Stimulated activated CD4-positive, alpha-beta T cell treated with anti-CD3 and anti-CD28 coated beads, Interleukin-12 subunit alpha, Interleukin-12 subunit beta, amount 100 ng/mL, for 4 hours (primary cell): ENCODE measurements around the gene REPS2.

Source experiments
- DNase-seq: peaks from one replicate; pipeline ENCODE4 v3.0.0-alpha.2; 2020

REPS2 gene

DNA sequence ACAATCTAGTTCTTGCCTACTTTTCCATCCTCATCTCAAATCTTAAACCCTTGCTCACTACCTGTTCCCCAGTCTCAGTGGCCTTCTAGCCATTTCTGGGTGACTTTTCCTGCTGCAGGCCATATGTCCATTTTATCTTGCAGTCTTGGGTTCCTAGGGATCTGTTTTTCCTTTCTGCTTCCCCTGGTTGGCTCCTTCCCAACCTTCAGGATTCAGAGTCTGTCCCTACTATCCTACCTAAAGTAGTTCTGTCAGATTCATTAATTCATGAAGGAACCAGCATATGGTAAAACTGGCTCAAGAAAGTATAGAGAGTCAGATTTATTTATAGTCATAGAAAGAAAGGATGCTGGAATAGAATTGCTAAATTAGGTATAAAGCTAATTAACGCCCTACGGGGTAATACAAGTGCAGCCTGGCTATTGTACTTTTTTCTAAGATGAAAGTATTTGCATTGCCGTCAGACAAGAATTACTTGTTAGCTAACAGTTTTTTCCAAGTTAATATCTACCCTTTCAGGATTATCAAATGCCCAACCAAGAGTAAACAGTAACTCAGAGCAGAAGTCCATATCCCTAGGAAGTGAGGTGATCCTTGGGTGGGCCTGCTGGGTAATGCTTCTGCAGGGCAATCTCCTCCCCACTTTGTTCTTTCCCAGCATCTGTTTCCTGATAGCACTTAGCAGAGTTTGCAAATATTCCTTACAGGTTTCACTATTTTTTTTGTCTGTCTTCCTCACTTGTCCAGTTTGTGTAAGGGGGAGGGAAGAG is 63.6 kb downstream of the REPS2 start:
- DNase-seq, result no peak

GRCh38 chrX:17012465-17012864 is 66.0 kb downstream of the REPS2 start:
- DNase-seq, result no peak

DNA sequence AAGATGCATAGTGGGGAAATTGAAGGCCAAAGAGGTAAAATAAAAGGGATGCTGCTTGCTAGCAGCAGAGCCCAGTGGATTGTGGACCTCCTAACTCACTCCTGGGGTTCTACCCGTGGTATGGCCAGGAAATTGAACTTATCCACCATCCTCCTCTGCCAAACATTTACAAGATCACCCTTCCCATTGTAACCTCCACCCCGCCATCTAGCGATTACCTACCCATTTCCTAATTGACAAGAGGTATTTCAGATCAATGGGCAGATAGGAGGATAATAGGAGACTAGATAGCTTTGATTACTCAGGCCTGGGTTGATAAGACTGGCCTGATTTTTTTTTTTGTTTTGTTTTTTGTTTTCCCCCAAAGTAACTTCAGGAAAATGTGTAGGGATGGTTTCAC is 67.8 kb downstream of the REPS2 start:
- no peak for DNase-seq

- no peak for DNase-seq
Observed at GRCh38 chrX:17017134-17017533, 70.7 kb downstream of the REPS2 start.

GRCh38 chrX:17020356-17020755 is 73.9 kb downstream of the REPS2 start:
- DNase-seq, result no peak

DNA sequence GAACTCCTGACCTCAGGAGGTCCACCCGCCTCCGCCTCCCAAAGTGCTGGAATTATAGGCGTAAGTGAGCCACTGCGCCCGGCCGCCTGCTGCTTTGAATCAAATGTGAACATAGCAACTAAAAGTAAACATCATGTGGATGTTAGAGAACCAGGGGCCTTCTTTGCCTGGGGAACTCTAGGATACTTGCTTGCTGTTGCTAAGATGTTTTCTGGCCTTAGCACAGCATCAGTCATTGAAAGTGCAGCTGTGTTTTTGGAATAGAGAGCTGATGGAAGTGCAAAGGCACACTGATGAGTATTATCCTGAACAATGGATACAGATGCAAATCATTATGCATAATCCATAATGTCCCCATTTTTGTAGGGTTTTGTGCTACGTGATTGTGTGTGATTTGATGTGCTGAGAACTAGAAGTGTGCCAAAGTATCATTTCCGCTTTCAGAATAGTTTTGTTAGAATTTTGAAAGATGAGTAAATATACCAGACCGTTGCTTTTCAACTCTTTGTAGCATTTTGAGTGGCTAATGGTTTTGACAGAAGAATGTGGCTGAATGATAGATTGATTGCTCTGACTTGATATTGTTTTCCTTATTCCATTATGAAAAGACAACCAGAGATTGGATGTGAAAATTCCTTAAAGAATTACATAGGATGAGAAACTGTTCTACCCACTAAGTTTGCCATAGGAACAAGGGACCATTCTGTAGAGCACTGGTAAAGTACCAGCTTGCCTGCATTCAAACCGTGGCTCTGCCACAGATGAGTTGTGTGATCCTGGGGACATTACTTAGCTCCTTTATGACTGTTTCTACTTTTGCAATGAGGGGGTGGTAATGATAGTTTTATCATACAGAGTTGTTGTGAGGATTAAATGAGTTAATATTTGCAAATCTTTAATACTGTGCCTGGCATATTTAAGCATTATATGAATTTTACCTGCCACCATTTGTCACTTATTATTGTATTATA is 74.7 kb downstream of the REPS2 start:
- DNase-seq, result no peak

GRCh38 chrX:17021851-17022604 is 75.6 kb downstream of the REPS2 start:
- DNase-seq, result no peak

GRCh38 chrX:17023661-17024060 is 77.2 kb downstream of the REPS2 start:
- DNase-seq, result no peak

DNA sequence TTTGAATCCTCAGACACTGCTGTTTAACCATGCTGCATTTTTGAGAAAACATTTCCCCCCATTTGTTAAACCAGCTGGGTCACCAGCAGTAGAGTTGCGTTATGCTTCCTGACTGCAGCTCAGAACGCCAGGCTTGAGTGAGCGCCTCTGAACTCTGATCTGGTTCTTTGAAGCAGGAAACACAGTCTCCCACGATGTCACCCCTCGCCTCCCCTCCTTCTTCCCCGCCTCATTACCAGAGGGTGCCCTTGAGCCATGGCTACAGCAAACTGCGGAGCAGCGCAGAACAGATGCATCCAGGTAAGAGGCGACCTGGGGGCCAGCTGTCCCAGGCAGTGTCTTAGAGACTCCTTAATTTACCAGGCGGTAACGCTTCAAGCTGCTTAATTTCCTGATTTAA is 78.4 kb downstream of the REPS2 start:
- no peak for DNase-seq

DNA sequence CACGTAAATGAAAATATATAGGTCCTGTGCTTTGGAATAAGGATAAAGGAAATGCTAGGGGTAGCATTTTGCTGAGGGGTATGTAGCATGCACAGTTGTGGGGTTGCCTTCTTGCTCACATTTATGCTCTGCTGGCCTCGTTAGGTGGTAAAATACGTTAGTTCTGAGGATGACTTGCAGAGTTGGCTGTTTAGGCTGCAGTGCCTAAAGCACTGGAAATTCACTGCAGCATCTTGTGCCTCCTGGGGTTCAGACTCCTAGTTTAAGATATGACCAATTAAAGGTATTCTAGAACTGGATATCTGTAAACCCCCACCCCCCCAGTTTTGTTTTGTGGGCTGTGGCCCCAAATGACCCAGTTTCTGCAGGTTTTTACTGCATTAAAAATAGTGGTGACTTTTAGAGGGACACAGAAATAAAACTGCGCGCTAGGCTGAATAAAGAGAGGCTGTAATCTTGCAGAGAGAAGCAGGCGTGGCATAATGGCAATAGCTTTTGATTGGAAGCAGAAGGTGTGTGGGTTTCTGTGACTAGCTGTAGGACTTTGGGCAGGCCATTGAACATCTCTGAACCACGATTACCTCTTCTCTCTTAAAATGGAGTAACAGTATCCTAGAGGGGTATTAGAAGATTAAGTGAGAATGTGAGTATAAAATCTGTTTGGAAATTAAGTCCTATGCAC is 79.3 kb downstream of the REPS2 start:
- DNase-seq, result no peak

DNA sequence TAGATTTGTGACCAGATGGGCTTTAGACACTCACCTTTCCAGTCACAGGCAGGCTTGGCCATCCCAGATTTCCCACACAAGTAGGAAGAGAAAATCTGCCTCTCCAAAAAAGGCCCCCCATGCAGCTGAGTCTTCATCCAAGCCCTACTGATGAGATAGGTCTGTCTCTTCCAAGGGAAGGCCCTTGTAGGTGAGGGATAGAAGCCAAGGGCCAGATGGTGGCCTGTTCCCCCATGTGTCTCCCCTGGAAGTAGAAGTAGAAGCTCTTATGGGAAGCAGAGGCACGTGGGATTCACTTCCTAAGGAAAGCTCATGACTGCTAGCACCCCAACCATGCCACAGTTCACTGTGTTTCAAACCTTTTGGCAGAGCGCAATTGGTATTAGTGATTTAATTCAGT is 81.5 kb downstream of the REPS2 start:
- no peak for DNase-seq

GRCh38 chrX:17028356-17028755 is 81.9 kb downstream of the REPS2 start:
- no peak for DNase-seq

DNA sequence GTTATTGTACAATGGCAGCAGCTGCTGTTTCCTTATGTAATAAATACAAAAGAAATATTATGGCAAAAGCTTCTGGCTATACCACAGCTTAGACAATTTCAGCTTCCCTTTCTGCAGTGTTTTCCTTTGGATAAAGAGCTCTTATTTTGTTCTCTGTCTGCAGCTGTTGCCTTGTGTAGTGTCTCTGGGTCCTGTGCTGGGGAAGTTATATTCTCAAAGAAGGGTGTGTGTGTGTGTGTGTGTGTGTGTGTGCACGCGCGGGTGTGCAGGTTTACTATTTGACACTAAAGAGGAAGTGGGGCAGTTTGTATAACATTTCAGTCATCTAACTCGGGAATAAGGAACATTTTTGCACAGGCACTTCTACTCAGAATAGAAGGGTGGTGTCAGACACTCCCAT is 83.6 kb downstream of the REPS2 start:
- DNase-seq, result no peak

DNA sequence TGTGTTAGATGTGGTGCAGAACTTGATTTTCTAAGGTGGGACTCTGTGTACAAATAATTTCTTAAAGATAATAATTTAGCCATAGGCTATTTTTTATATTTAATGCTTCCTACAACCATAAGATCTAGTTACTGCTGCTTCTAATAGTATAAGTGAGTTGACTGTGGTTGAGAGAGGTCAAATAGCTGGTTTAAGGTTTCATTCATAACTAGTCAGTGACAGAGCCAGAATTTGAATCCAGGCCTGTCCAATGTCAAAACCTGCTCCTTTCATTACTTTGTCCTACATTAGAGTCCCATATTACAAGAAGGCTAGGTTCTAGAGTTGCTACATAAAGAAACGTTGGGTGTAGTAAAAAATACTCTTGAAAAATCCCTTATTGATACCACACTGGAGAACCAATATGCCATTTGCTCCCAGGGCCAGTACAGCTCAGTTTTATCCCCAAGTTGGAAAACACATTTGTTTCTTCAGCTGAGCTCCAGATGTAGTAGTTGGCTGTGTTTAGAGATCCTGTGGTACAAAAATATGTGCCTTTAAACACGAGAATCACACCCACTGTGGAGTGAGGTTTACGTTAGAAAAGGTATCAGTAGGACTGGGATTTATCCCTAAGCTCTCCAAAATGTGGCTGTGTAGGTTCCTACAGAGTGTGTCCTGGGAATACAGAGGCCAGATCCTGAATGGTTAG is 84.3 kb downstream of the REPS2 start:
- no peak for DNase-seq

- DNase-seq, result no peak
Observed at GRCh38 chrX:17031827-17032226, 85.4 kb downstream of the REPS2 start.

DNA sequence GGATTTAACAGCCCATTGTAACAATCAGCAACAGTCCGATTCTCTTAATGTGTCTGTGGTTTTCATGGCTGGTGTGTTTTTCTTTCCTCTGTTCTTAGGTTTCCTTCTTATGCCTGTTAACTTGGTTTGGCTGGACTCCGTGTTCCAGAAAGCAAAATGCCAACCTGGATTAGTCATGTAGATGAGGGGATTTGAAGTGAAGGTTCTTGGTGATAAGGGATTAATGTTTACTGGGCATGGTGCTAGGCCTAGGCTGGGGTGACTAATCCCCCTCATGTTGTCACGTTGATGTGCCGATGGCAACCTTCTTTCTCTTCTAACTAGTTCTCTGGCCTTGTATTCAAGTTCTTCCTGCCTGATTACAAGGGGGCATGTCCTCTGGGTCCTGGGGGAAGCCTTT is 85.9 kb downstream of the REPS2 start:
- no peak for DNase-seq

GRCh38 chrX:17033225-17033624 is 86.8 kb downstream of the REPS2 start:
- DNase-seq, result no peak

GRCh38 chrX:17035111-17035510 is 88.7 kb downstream of the REPS2 start:
- no peak for DNase-seq

- no peak for DNase-seq
Observed at GRCh38 chrX:17036171-17036961, 89.9 kb downstream of the REPS2 start.

- DNase-seq, result no peak
Observed at GRCh38 chrX:17038277-17038676, 91.8 kb downstream of the REPS2 start.

DNA sequence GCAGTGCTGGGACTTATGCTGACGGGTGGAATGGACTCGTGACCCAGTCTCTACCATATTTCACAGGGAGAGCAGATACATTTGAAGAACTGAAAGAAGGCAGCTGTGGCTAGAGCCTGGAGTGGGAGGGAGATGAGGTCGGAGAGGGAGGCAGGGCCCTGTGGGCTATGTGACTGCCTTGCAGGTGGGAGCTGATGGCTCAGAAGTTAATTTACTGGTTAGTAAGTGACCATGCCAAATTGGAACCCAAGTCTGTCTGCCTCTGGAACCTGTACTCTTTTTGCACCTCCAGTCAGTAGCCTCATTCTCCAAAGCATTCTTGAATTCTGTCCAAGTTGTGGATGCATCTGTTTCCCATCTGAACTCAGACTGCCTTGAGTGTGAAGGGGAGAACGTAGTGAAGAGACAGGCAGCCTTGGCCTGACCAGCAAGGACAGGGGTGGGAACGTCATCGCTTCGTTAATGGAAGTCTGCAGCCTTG is 92.3 kb downstream of the REPS2 start:
- no peak for DNase-seq
